Common myeloid progenitor, CD34-positive (primary cell): Measurements from ENCODE around the gene HES5.

ENCODE experiments used
- CTCF ChIA-PET: fragments of 350-600 bp; sonication (Branson Sonifier 250); formaldehyde crosslinking; loops from one replicate; lab custom pipeline; 2021; ENCODE audit warnings: antibody characterized with exemption; lab: Charles Lee
- POLR2A ChIA-PET: fragments of 350-600 bp; sonication (Branson Sonifier 250); formaldehyde crosslinking; loops from one replicate; lab custom pipeline; 2021; ENCODE audit warnings: antibody characterized with exemption; lab: Charles Lee
- DNase-seq, 3 donors: peaks; one replicate each; pipeline versions ENCODE4 v3.0.0 to v3.0.0-alpha.2; 2013
- H3K27ac ChIP-seq, 2 experiments: 1 replicate in 1 of 2; 2 replicates in 1 of 2; pipeline ENCODE4 v1.7.0; 2013; ENCODE audit warnings: inconsistent platforms in 2 of 2, low read length in 2 of 2, mild to moderate bottlenecking in 2 of 2, low read depth in 1 of 2, moderate library complexity in 1 of 2; ENCODE audit not compliant: severe bottlenecking in 2 of 2, insufficient read depth in 1 of 2, poor library complexity in 1 of 2
- H3K27me3 ChIP-seq, 5 experiments: replicated peaks in 2 of 5; 1 replicate in 3 of 5; 2 replicates in 2 of 5; pipeline versions ENCODE4 v1.6.1 to v1.7.0; 2013; ENCODE audit warnings: low read length in 4 of 5, mild to moderate bottlenecking in 2 of 5, moderate library complexity in 2 of 5, inconsistent platforms in 1 of 5; ENCODE audit not compliant: insufficient read depth in 5 of 5, control insufficient read depth in 4 of 5
- H3K36me3 ChIP-seq, 4 experiments: 1 replicate in 2 of 4; 2 replicates in 2 of 4; pipeline versions ENCODE4 v1.6.1 to v1.7.0; 2013; ENCODE audit warnings: low read length in 3 of 4, control low read depth in 1 of 4, mild to moderate bottlenecking in 1 of 4; ENCODE audit not compliant: control insufficient read depth in 4 of 4, insufficient read depth in 4 of 4
- H3K4me1 ChIP-seq, 4 experiments: 1 replicate in 3 of 4; 2 replicates in 1 of 4; pipeline versions ENCODE4 v1.6.1 to v1.7.1; 2013; ENCODE audit warnings: low read length in 3 of 4, mild to moderate bottlenecking in 3 of 4, control low read depth in 1 of 4, inconsistent platforms in 1 of 4, moderate library complexity in 1 of 4; ENCODE audit not compliant: control insufficient read depth in 4 of 4, insufficient read depth in 4 of 4; ENCODE audit errors: control extremely low read depth in 1 of 4
- H3K4me3 ChIP-seq, 7 experiments: 1 replicate in 4 of 7; 2 replicates in 3 of 7; pipeline versions ENCODE4 v1.5.1 to v1.7.0; 2013; ENCODE audit warnings: mild to moderate bottlenecking in 7 of 7, low read length in 6 of 7, moderate library complexity in 6 of 7, inconsistent platforms in 2 of 7, low read depth in 2 of 7, control low read depth in 1 of 7; ENCODE audit not compliant: insufficient read depth in 4 of 7, control insufficient read depth in 1 of 7; ENCODE audit errors: extremely low read depth in 1 of 7
- H3K9me3 ChIP-seq, 5 experiments: 1 replicate in 4 of 5; 2 replicates in 1 of 5; pipeline versions ENCODE4 v1.6.1 to v1.7.1; 2013; ENCODE audit warnings: low read length in 4 of 5, mild to moderate bottlenecking in 2 of 5, inconsistent platforms in 1 of 5, low read depth in 1 of 5, moderate library complexity in 1 of 5; ENCODE audit not compliant: control insufficient read depth in 4 of 5, insufficient read depth in 2 of 5; ENCODE audit errors: control extremely low read depth in 1 of 5
- WGBS: methylation state at CpG from one replicate; pipeline ENCODE4 v1.1.5; 2013; ENCODE audit not compliant: insufficient coverage; 5-methylcytosine and 5-hydroxymethylcytosine counted together

The HES5 gene

DNA sequence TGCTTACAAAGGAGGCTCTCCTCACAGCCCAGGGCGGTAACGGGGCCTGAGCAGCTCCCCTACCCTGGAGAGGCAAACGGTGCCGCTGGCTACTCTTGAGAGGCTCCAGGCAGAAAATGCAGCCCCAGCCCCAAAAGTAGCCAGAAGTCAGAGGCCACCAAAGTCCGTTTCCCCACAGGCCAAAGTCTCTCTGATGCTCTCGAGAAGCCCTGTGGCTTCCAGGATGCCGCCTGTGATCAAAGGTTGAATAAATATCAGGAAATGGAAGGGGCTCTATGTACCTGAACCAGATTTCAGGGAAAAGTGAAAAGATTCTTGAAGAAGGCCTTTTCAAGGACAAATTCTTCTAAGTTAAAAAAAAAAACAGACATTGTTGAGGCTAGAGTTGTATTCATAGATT, 7.8 kb downstream of the HES5 start:
- CTCF ChIA-PET = no interaction called here
- Histone ChIP-seq H3K27ac (no peak overlapping the region), H3K27me3 (peaks cover 0 to 4% (median 0%) of the 10 kb centered on the region in 5 experiments), H3K4me1 (peaks cover 6 to 31% (median 24%) of the 10 kb centered on the region in 4 experiments), H3K4me3 (no peak overlapping the region), H3K36me3 (peaks cover 0 to 60% (median 36%) of the 10 kb centered on the region in 4 experiments), H3K9me3 (no peaks in the 10 kb centered on the region)
- no peak for DNase-seq
- POLR2A ChIA-PET = no interaction called here
- WGBS = 100% methylated on average over 5 of the region's 7 CpGs

DNA sequence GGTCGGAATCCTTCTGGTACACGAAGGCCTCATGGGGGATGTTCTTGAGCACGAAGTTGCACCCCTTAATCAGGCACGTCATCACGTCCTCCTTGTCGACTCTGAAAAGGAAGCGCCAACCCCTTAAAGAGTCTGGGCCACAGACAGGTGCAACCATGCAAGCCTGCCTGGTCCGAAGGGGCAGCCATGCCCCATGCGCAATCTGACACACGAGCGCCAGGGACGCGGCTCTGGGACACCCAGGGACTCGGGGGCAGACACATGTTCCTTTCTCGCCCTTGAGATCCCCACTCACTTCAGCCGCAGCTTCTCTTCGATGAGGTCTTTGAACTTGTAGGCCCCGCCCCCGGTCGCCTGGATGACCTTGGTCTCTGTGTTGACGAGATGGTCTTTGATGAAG, 9.3 kb downstream of the HES5 start:
- ChIA-PET CTCF (no interaction called here), POLR2A (no interaction called here)
- H3K4me1 ChIP-seq = peaks cover 6 to 24% (median 18%) of the 10 kb centered on the region in 4 experiments
- WGBS = 98% methylated on average over 16 of the region's 21 CpGs
- no peaks in the 10 kb centered on the region for H3K27me3 ChIP-seq
- no peak overlapping the region for H3K4me3 ChIP-seq
- H3K9me3 ChIP-seq = no peaks in the 10 kb centered on the region
- peaks cover 0 to 74% (median 46%) of the 10 kb centered on the region in 4 experiments for H3K36me3 ChIP-seq
- no peak for DNase-seq
- H3K27ac ChIP-seq = no peak overlapping the region

DNA sequence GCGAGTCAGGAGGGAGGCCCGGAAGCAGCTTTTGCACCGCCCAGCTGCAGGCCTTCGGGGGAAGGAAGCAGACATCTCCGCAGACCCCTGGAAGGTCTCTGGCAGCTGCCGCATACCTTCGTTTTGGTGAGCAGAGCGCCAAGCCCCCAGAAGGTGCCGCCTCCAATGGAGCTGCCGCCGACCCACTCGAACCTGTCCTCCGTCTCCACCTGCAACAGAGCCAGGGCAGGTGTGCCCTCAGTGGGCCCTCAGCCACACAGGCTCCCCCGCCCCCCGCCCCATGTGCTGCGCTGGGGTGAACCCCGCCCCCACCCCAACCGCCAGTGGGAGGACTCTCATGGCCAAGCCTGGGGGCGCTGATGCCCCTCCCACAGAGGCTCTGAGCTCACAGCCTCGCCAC, 9.9 kb downstream of the HES5 start:
- H3K4me1 ChIP-seq = peaks cover 6 to 18% (median 12%) of the 10 kb centered on the region in 4 experiments
- H3K9me3 ChIP-seq = no peaks in the 10 kb centered on the region
- peaks cover 0 to 79% (median 51%) of the 10 kb centered on the region in 4 experiments for H3K36me3 ChIP-seq
- CTCF ChIA-PET = no interaction called here
- 98% methylated on average over 14 of the region's 20 CpGs for WGBS
- no peak overlapping the region for H3K4me3 ChIP-seq
- POLR2A ChIA-PET = no interaction called here
- H3K27me3 ChIP-seq = no peaks in the 10 kb centered on the region
- H3K27ac ChIP-seq = no peak overlapping the region
- no peak for DNase-seq

DNA sequence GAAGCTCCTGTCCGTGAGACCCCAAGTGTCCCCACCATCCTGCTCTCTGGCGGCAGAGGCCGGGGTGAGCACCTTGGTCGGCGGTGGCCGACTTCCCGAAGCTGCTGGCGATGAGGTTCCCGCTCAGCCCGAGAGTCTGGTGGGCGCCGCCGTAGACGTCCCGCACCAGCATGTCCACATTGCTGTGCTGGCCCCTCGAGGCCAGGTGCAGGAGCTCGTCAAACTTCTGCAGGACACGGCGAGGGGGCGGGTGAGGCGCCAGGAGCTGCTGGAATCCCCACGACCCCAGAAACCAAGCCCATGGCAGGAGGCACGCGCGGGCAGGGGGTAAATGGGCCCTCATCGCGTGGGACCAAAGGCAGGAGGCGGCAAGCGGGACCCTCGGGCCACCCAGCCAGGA, 10.3 kb downstream of the HES5 start:
- DNase-seq = no peak
- Histone ChIP-seq H3K27ac (no peak overlapping the region), H3K9me3 (no peaks in the 10 kb centered on the region), H3K4me3 (no peak overlapping the region), H3K27me3 (no peaks in the 10 kb centered on the region), H3K36me3 (peaks cover 0 to 82% (median 55%) of the 10 kb centered on the region in 4 experiments), H3K4me1 (peaks cover 2 to 13% (median 9%) of the 10 kb centered on the region in 4 experiments)
- ChIA-PET CTCF (interaction anchor here (1.5 kb wide), 1 partner anchor 28 kb away, joined by 5 read pairs; no protein-coding TSS in a partner anchor), POLR2A (no interaction called here)
- 95% methylated on average over 29 of the region's 30 CpGs for WGBS

DNA sequence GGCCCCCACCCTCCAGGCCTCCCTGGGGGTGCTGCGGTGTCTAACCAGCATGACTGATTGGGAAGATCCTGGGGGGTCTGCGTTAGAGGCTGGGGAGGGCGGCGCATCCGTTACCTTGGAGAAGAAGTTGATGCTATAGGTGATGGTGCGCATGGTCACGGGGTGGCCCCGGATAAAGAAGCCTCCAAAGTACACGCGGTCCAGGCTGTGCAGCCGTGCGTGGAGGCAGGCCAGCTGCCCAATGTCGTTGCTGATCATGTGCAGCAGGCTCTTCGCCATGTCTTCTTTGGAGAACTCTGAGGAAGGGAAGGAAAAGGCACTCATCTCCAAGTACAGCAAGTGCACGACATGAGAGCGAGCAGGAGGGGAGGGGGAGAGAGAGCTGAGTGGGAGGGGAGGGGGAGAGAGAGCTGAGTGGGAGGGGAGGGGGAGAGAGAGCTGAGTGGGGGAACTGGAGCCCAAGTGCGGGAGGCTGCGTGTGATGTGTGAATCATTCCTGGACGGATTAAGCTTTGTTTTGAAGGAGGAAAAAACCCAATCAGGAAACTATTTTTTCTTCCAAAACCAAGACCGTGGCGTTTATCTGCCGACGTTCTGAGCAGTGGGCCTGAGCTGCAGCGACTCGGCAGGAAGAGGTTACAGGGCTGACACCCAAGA, 10.9 kb downstream of the HES5 start:
- WGBS = 97% methylated on average over 19 of the region's 25 CpGs

DNA sequence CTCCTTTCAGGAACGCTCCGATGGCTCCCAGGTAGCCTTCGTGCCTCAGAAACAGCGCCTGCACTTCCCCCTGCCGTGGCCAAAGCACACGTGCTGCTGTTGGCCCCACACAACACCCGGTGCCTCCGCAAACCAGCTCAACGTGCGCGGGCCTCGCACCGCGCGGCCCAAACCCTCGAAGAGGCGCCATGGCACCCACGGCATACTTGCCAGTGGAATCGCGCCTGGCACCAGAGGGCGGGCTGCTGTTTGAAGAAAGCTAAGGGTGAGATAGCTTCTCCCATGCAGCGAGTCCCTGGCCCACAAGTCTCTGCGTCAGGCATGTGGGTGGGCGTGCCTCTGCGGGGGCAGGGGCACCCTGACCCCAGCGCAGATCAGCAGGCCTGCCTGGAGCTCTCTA, 11.5 kb downstream of the HES5 start:
- H3K4me3 ChIP-seq = no peak overlapping the region
- no peaks in the 10 kb centered on the region for H3K27me3 ChIP-seq
- peaks cover 3 to 89% (median 62%) of the 10 kb centered on the region in 4 experiments for H3K36me3 ChIP-seq
- ChIA-PET POLR2A (no interaction called here), CTCF (interaction anchor here (1.5 kb wide), 1 partner anchor 29 kb away, joined by 5 read pairs; no protein-coding TSS in a partner anchor)
- H3K4me1 ChIP-seq = peaks cover 0 to 1% (median under 1%) of the 10 kb centered on the region in 4 experiments
- no peak overlapping the region for H3K27ac ChIP-seq
- WGBS = 97% methylated on average over 26 of the region's 26 CpGs
- no peaks in the 10 kb centered on the region for H3K9me3 ChIP-seq
- no peak for DNase-seq

More for the DNA sequence above, 10.9 kb downstream of the HES5 start:
- POLR2A ChIA-PET = no interaction called here
- CTCF ChIA-PET = interaction anchor here (1.5 kb wide), 1 partner anchor 29 kb away, joined by 5 read pairs; no protein-coding TSS in a partner anchor
- no peak for DNase-seq
- Histone ChIP-seq H3K9me3 (no peaks in the 10 kb centered on the region), H3K27ac (no peak overlapping the region), H3K4me1 (peaks cover 2 to 8% (median 5%) of the 10 kb centered on the region in 4 experiments), H3K27me3 (no peaks in the 10 kb centered on the region), H3K36me3 (peaks cover 0 to 84% (median 58%) of the 10 kb centered on the region in 4 experiments), H3K4me3 (no peak overlapping the region)

DNA sequence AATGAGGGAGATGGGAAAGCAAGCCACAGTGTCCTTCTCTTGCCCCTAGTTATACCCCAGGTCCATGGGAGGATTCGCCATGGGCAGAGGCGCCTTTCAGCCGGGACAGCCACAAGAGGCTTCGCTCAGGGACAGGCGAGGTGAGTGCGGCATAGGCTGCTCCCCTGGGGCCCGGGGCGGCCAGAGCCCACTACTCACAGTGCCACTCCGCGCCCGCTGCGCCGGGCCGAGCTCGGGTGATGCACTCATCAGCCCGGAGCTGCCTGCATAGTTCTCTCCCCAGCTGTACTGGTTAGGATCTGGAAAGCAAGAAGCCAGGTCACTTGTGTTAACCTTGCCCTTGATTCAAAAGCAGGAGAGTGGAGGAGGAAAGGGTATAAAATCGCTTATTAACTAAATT, 12.1 kb downstream of the HES5 start:
- Histone ChIP-seq H3K27ac (no peak overlapping the region), H3K4me1 (no peaks in the 10 kb centered on the region), H3K27me3 (no peaks in the 10 kb centered on the region), H3K9me3 (no peaks in the 10 kb centered on the region), H3K36me3 (peaks cover 3 to 89% (median 67%) of the 10 kb centered on the region in 4 experiments), H3K4me3 (no peak overlapping the region)
- POLR2A ChIA-PET = no interaction called here
- CTCF ChIA-PET = interaction anchor here (1.5 kb wide), 1 partner anchor 30 kb away, joined by 5 read pairs; no protein-coding TSS in a partner anchor
- no peak for DNase-seq
- WGBS = 94% methylated on average over 15 of the region's 17 CpGs
